ENCODE results near the gene MAPK8.

Gene MAPK8

GRCh38 chr10:48316236-48316635 is 9.8 kb downstream of the MAPK8 start:
- DNase-seq (ENCODE audit: low read depth in 1 of 2, low spot score in 1 of 2), result no peak
- Histone ChIP-seq H3K27ac (replicated peaks) (no peak overlapping the region), H3K4me3 (replicated peaks; ENCODE audit: insufficient read depth, low read length) (no peak overlapping the region), H3K27me3 (ENCODE audit: insufficient read depth, poor library complexity, severe bottlenecking) (no peaks in the 10 kb centered on the region)
- TF ChIP-seq REST (IDR thresholded peaks at IDR 0.05; ENCODE audit: insufficient replicate concordance, low read depth), result no peak
- TF ChIP-seq CTCF (IDR thresholded peaks at IDR 0.05; ENCODE audit: insufficient read depth, low read length), result no peak
- TF ChIP-seq GABPA (IDR thresholded peaks at IDR 0.05; ENCODE audit: low read depth), result no peak
- TF ChIP-seq POLR2AphosphoS5 (IDR thresholded peaks at IDR 0.05; ENCODE audit: low read depth), result no peak
- no peak for TF ChIP-seq SPI1 (IDR thresholded peaks at IDR 0.05; ENCODE audit: borderline replicate concordance, low read depth)

- no peak for TF ChIP-seq REST (IDR thresholded peaks at IDR 0.05; ENCODE audit: insufficient replicate concordance, low read depth)
- TF ChIP-seq CTCF (IDR thresholded peaks at IDR 0.05; ENCODE audit: insufficient read depth, low read length), result no peak
- no peak for TF ChIP-seq POLR2AphosphoS5 (IDR thresholded peaks at IDR 0.05; ENCODE audit: low read depth)
- no peak for TF ChIP-seq SPI1 (IDR thresholded peaks at IDR 0.05; ENCODE audit: borderline replicate concordance, low read depth)
- no peak for TF ChIP-seq GABPA (IDR thresholded peaks at IDR 0.05; ENCODE audit: low read depth)
- Histone ChIP-seq H3K27ac (replicated peaks) (no peak overlapping the region), H3K4me3 (replicated peaks; ENCODE audit: insufficient read depth, low read length) (no peak overlapping the region), H3K27me3 (ENCODE audit: insufficient read depth, poor library complexity, severe bottlenecking) (no peaks in the 10 kb centered on the region)
- DNase-seq (ENCODE audit: low read depth in 1 of 2, low spot score in 1 of 2), result no peak
These were observed 11.0 kb downstream of the MAPK8 start for GRCh38 chr10:48317321-48317990.

GRCh38 chr10:48322017-48322416 is 15.5 kb downstream of the MAPK8 start:
- TF ChIP-seq REST (IDR thresholded peaks at IDR 0.05; ENCODE audit: insufficient replicate concordance, low read depth), result no peak
- no peak for TF ChIP-seq SPI1 (IDR thresholded peaks at IDR 0.05; ENCODE audit: borderline replicate concordance, low read depth)
- no peak for TF ChIP-seq GABPA (IDR thresholded peaks at IDR 0.05; ENCODE audit: low read depth)
- no peak for TF ChIP-seq CTCF (IDR thresholded peaks at IDR 0.05; ENCODE audit: insufficient read depth, low read length)
- no peak for TF ChIP-seq POLR2AphosphoS5 (IDR thresholded peaks at IDR 0.05; ENCODE audit: low read depth)
- H3K27ac ChIP-seq (replicated peaks), result no peak overlapping the region
- H3K27me3 ChIP-seq (ENCODE audit: insufficient read depth, poor library complexity, severe bottlenecking), result no peaks in the 10 kb centered on the region
- no peak for DNase-seq (ENCODE audit: low read depth in 1 of 2, low spot score in 1 of 2)
- no peak overlapping the region for H3K4me3 ChIP-seq (replicated peaks; ENCODE audit: insufficient read depth, low read length)
